Measurements from ENCODE around the gene CYP2J2. TPM values are rescaled to one million over a fixed set of nuclear protein-coding genes. Genes with fewer than 3 reads are reported as not detected.

The CYP2J2 gene
- total and polyA plus RNA-seq, 2 donors from 2014 or later, result 1.0 to 4.6 TPM

DNA sequence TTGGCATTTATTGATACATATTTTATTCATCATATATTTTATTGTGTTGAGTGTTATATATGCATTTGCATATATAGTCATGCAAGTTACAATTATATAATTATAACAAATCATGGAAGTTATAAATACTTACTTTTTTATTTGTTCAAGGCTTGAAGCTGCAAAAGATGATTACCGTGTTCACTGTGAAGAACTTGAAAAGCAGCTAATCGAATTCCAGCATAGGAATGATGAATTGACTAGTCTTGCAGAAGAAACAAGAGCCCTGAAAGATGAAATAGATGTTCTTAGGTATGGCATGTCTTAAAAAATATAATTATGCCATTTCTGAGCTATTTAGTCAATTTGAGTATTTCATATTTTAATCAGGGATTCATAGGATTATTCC is 79.7 kb downstream of the CYP2J2 start:
- Histone ChIP-seq H3K4me1 (ENCODE audit: control insufficient read depth in 2 of 3, insufficient read depth in 2 of 3, low read depth in 1 of 3, low read length in 3 of 3) (no peaks in the 10 kb centered on the region), H3K4me3 (ENCODE audit: low read length in 3 of 3) (no peak overlapping the region), H3K27ac (ENCODE audit: low read depth in 2 of 2, low read length in 2 of 2) (no peak overlapping the region), H3K9me3 (ENCODE audit: control insufficient read depth in 2 of 3, insufficient read depth in 1 of 3, low read length in 3 of 3) (no peaks in the 10 kb centered on the region), H3K27me3 (ENCODE audit: control insufficient read depth, insufficient read depth, low read length) (no peaks in the 10 kb centered on the region), H3K9ac (ENCODE audit: low read length in 3 of 3) (no peak overlapping the region), H3K36me3 (ENCODE audit: control insufficient read depth in 2 of 3, insufficient read depth in 3 of 3, low read length in 3 of 3) (peaks cover 2 to 34% (median 4%) of the 10 kb centered on the region in 3 donors)
- FAIRE-seq, result no peak
- no peak for DNase-seq
- TF ChIP-seq, protein P1, sequence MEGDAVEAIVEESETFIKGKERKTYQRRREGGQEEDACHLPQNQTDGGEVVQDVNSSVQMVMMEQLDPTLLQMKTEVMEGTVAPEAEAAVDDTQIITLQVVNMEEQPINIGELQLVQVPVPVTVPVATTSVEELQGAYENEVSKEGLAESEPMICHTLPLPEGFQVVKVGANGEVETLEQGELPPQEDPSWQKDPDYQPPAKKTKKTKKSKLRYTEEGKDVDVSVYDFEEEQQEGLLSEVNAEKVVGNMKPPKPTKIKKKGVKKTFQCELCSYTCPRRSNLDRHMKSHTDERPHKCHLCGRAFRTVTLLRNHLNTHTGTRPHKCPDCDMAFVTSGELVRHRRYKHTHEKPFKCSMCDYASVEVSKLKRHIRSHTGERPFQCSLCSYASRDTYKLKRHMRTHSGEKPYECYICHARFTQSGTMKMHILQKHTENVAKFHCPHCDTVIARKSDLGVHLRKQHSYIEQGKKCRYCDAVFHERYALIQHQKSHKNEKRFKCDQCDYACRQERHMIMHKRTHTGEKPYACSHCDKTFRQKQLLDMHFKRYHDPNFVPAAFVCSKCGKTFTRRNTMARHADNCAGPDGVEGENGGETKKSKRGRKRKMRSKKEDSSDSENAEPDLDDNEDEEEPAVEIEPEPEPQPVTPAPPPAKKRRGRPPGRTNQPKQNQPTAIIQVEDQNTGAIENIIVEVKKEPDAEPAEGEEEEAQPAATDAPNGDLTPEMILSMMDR (IDR thresholded peaks at IDR 0.05; ENCODE audit: borderline replicate concordance, extremely low read depth, insufficient read depth), result no peak
- intact Hi-C loops (cut with DNase I), result no loop called here

DNA sequence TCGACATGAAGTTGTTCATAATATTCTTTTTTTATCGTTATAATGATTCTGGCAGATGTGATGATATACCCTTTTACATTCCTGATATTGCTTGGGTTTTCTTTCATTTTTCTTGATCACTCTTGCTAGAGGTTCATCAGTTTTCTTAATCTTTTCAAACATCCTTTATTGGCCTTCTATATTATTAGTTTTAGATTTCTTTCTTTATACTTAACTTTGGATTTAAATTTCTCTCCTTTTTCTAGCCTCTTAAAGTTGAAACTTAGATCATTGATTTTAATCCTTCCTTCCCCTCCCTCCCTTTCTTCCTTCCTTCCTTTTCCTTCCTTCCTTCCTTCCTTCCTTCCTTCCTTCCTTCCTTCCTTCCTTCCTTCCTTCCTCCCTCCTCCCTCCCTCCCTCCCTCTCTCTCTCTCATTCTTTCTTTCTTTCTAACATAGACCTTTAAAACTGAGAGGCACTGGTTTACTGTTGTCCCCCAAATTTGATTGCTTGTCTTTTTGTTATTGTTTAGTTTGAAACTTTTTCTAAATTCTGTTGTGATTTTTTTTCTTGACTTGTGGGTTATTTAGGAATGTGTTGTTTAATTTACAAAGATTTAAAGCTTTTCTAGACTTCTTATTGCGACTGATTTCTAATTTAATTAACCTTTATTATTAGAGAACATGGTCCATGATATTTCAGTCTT is 80.2 kb downstream of the CYP2J2 start:
- Histone ChIP-seq H3K9me3 (ENCODE audit: control insufficient read depth in 2 of 3, insufficient read depth in 1 of 3, low read length in 3 of 3) (no peaks in the 10 kb centered on the region), H3K9ac (ENCODE audit: low read length in 3 of 3) (no peak overlapping the region), H3K4me1 (ENCODE audit: control insufficient read depth in 2 of 3, insufficient read depth in 2 of 3, low read depth in 1 of 3, low read length in 3 of 3) (no peaks in the 10 kb centered on the region), H3K36me3 (ENCODE audit: control insufficient read depth in 2 of 3, insufficient read depth in 3 of 3, low read length in 3 of 3) (peaks cover 2 to 39% (median 6%) of the 10 kb centered on the region in 3 donors), H3K4me3 (ENCODE audit: low read length in 3 of 3) (no peak overlapping the region), H3K27me3 (ENCODE audit: control insufficient read depth, insufficient read depth, low read length) (no peaks in the 10 kb centered on the region), H3K27ac (ENCODE audit: low read depth in 2 of 2, low read length in 2 of 2) (no peak overlapping the region)
- TF ChIP-seq, protein P1 (IDR thresholded peaks at IDR 0.05; ENCODE audit: borderline replicate concordance, extremely low read depth, insufficient read depth), result no peak
- intact Hi-C loops (cut with DNase I), result no loop called here
- no peak for DNase-seq
- peak; percentile 11 for FAIRE-seq

DNA sequence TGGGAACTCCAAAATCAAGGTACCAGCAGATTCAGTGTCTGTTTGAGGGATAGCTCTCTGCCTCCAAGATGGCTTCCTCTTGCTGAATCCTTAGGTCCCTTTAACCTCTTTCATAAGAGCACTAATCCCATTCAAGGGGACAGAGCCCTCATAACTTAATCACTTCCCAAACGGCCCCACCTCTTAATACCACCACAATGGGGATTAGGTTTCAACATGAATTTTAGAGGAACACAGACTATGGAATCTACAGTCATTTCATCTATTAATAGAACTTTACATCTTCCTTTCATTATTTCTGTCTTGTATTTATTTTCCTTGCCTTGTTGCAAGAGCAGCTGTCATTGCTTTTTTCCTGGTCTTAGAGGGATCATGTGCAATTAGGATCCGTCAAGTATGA is 81.5 kb downstream of the CYP2J2 start:
- Histone ChIP-seq H3K27ac (ENCODE audit: low read depth in 2 of 2, low read length in 2 of 2) (no peak overlapping the region), H3K36me3 (ENCODE audit: control insufficient read depth in 2 of 3, insufficient read depth in 3 of 3, low read length in 3 of 3) (peaks cover 0 to 39% (median 6%) of the 10 kb centered on the region in 3 donors), H3K9me3 (ENCODE audit: control insufficient read depth in 2 of 3, insufficient read depth in 1 of 3, low read length in 3 of 3) (no peaks in the 10 kb centered on the region), H3K4me1 (ENCODE audit: control insufficient read depth in 2 of 3, insufficient read depth in 2 of 3, low read depth in 1 of 3, low read length in 3 of 3) (no peaks in the 10 kb centered on the region), H3K27me3 (ENCODE audit: control insufficient read depth, insufficient read depth, low read length) (no peaks in the 10 kb centered on the region), H3K9ac (ENCODE audit: low read length in 3 of 3) (no peak overlapping the region), H3K4me3 (ENCODE audit: low read length in 3 of 3) (no peak overlapping the region)
- DNase-seq (no peak), FAIRE-seq (no peak)
- intact Hi-C loops (cut with DNase I), result no loop called here
- TF ChIP-seq, protein P1 (IDR thresholded peaks at IDR 0.05; ENCODE audit: borderline replicate concordance, extremely low read depth, insufficient read depth), result no peak

Other genes with a start within 250 kb of the CYP2J2 start
- gene HOOK1, start 111.8 kb downstream of the CYP2J2 start, total RNA-seq, result 55.4 TPM
- gene HOOK1, start 111.8 kb downstream of the CYP2J2 start, polyA plus RNA-seq (ENCODE audit: insufficient read depth, low read depth, low replicate concordance), result 9.4 TPM
- 0.38 TPM for gene C1orf87, start 147.0 kb upstream of the CYP2J2 start, total RNA-seq
- 0.45 TPM for gene C1orf87, start 147.0 kb upstream of the CYP2J2 start, polyA plus RNA-seq (ENCODE audit: insufficient read depth, low read depth, low replicate concordance)

All from kidney (tissue), 14 donors.